HCT116 (cell line): ENCODE results near the gene PANK4.

Experiments used
- CTCF ChIP-seq, 3 experiments: fragments of 200-600 bp in 1 of 3; sonication (generic) in 1 of 3; IDR thresholded peaks in 2 of 3; conservative IDR thresholded peaks in 1 of 3; 2 replicates each; pipeline ENCODE4 v1.5.1; 2012 to 2017; ENCODE audit warnings: low read depth in 2 of 3, low read length in 2 of 3, antibody characterized with exemption in 1 of 3, borderline replicate concordance in 1 of 3, control low read depth in 1 of 3, mild to moderate bottlenecking in 1 of 3, mixed read lengths in 1 of 3, mixed run types in 1 of 3, moderate library complexity in 1 of 3; ENCODE audit not compliant: insufficient read depth in 1 of 3
- POLR2A ChIP-seq: IDR thresholded peaks from 2 replicates; pipeline ENCODE4 v1.7.0; 2011; ENCODE audit warnings: borderline replicate concordance; ENCODE audit not compliant: insufficient read depth, insufficient read length; ENCODE audit errors: extremely low read depth

- TF ChIP-seq CTCF (IDR thresholded peaks at IDR 0.05 in 2 of 3, conservative IDR thresholded peaks at IDR 0.05 in 1 of 3; ENCODE audit: borderline replicate concordance in 1 of 3, insufficient read depth in 1 of 3, low read depth in 2 of 3, low read length in 2 of 3) (no peak), POLR2A (no peak)
These were observed 12.0 kb upstream of the PANK4 start for GRCh38 chr1:2538376-2538775.
